Parathyroid adenoma (tissue), 2 donors: ENCODE data around the gene ARHGAP29.

Experiments
- H2AFZ ChIP-seq: fragments of 300-600 bp; sonication (generic); one replicate; pipeline ENCODE4 v1.7.0; 2017; ENCODE audit warnings: antibody characterized with exemption, mild to moderate bottlenecking
- H3K27ac ChIP-seq: fragments of 300-600 bp; sonication (generic); one replicate; pipeline ENCODE4 v1.7.0; 2017
- H3K27me3 ChIP-seq: fragments of 300-600 bp; sonication (generic); one replicate; pipeline ENCODE4 v1.7.0; 2017; ENCODE audit warnings: low read length; ENCODE audit not compliant: control insufficient read depth, insufficient read depth
- H3K36me3 ChIP-seq: fragments of 300-600 bp; sonication (generic); one replicate; pipeline ENCODE4 v1.7.0; 2017; ENCODE audit warnings: low read length; ENCODE audit not compliant: control insufficient read depth, insufficient read depth
- H3K4me1 ChIP-seq: fragments of 300-600 bp; sonication (generic); one replicate; pipeline ENCODE4 v1.7.0; 2017; ENCODE audit warnings: control low read depth
- H3K4me2 ChIP-seq: fragments of 300-600 bp; sonication (generic); one replicate; pipeline ENCODE4 v1.7.0; 2017; ENCODE audit warnings: low read length
- H3K4me3 ChIP-seq: fragments of 300-600 bp; sonication (generic); one replicate; pipeline ENCODE4 v1.7.0; 2017; ENCODE audit warnings: low read depth, low read length
- H3K79me2 ChIP-seq: fragments of 300-600 bp; sonication (generic); one replicate; pipeline ENCODE4 v1.7.0; 2017; ENCODE audit warnings: control low read depth
- H3K9ac ChIP-seq: fragments of 300-600 bp; sonication (generic); one replicate; pipeline ENCODE4 v1.7.0; 2017; ENCODE audit warnings: mild to moderate bottlenecking
- H3K9me3 ChIP-seq: fragments of 300-600 bp; sonication (generic); one replicate; pipeline ENCODE4 v1.7.0; 2017; ENCODE audit warnings: low read length; ENCODE audit not compliant: control insufficient read depth
- CTCF ChIP-seq: fragments of 300-600 bp; sonication (generic); IDR thresholded peaks from one replicate; pipeline ENCODE4 v1.7.0; 2017; ENCODE audit warnings: antibody characterized with exemption, mild to moderate bottlenecking
- donor health status: primary hyperparathyroidism.

ARHGAP29 gene

GRCh38 chr1:94125551-94126514, 111.6 kb downstream of the ARHGAP29 start:
- TF ChIP-seq CTCF, result no peak
- H3K4me3 ChIP-seq, result no peak overlapping the region
- no peaks in the 10 kb centered on the region for H3K9me3 ChIP-seq
- no peak overlapping the region for H3K27ac ChIP-seq
- H3K36me3 ChIP-seq, result no peaks in the 10 kb centered on the region
- no peaks in the 10 kb centered on the region for H3K79me2 ChIP-seq
- no peaks in the 10 kb centered on the region for H3K4me1 ChIP-seq
- H3K27me3 ChIP-seq, result no peaks in the 10 kb centered on the region
- H3K4me2 ChIP-seq, result no peak overlapping the region
- no peak overlapping the region for H3K9ac ChIP-seq
- H2AFZ ChIP-seq, result no peak overlapping the region

GRCh38 chr1:94124538-94124937, 112.8 kb downstream of the ARHGAP29 start:
- no peak for TF ChIP-seq CTCF
- Histone ChIP-seq H3K4me1 (no peaks in the 10 kb centered on the region), H3K4me2 (no peak overlapping the region)

GRCh38 chr1:94122201-94122970, 115.0 kb downstream of the ARHGAP29 start:
- no peak overlapping the region for H3K27ac ChIP-seq

More at GRCh38 chr1:94124538-94124937, 112.8 kb downstream of the ARHGAP29 start:
- Histone ChIP-seq H3K4me3 (no peak overlapping the region), H3K27ac (no peak overlapping the region), H3K36me3 (no peaks in the 10 kb centered on the region), H2AFZ (no peak overlapping the region), H3K79me2 (no peaks in the 10 kb centered on the region), H3K9me3 (no peaks in the 10 kb centered on the region), H3K27me3 (no peaks in the 10 kb centered on the region), H3K9ac (no peak overlapping the region)

More at GRCh38 chr1:94122201-94122970, 115.0 kb downstream of the ARHGAP29 start:
- H3K4me1 ChIP-seq, result no peaks in the 10 kb centered on the region
- H2AFZ ChIP-seq, result no peak overlapping the region
- H3K9ac ChIP-seq, result no peak overlapping the region
- H3K27me3 ChIP-seq, result no peaks in the 10 kb centered on the region
- no peaks in the 10 kb centered on the region for H3K9me3 ChIP-seq
- H3K79me2 ChIP-seq, result no peaks in the 10 kb centered on the region
- H3K36me3 ChIP-seq, result no peaks in the 10 kb centered on the region
- H3K4me2 ChIP-seq, result no peak overlapping the region
- TF ChIP-seq CTCF, result no peak
- no peak overlapping the region for H3K4me3 ChIP-seq
